GM12875 (cell line): Measurements from ENCODE around the gene IL12RB2.

Experiments used
- H3K4me3 ChIP-seq: one replicate; pipeline ENCODE4 v1.5.1; 2011; ENCODE audit warnings: low read depth, low read length, control low read depth
- CTCF ChIP-seq: IDR thresholded peaks from 2 replicates; pipeline ENCODE4 v1.5.1; 2011; ENCODE audit warnings: low read depth, mild to moderate bottlenecking, control low read depth, inconsistent platforms, low read length, moderate library complexity, borderline replicate concordance; ENCODE audit not compliant: insufficient read depth

Gene IL12RB2

GRCh38 chr1:67431156-67431765, 123.6 kb downstream of the IL12RB2 start:
- TF ChIP-seq CTCF: no peak
- H3K4me3 ChIP-seq: peak overlapping the region; percentile 72

- no peak overlapping the region for H3K4me3 ChIP-seq
- no peak for TF ChIP-seq CTCF
These were observed 124.4 kb downstream of the IL12RB2 start for GRCh38 chr1:67431869-67432578.

- no peak for TF ChIP-seq CTCF
- H3K4me3 ChIP-seq: no peak overlapping the region
These were observed 125.1 kb downstream of the IL12RB2 start for GRCh38 chr1:67432745-67433144.

GRCh38 chr1:67433837-67434236, 126.2 kb downstream of the IL12RB2 start:
- H3K4me3 ChIP-seq: no peak overlapping the region
- no peak for TF ChIP-seq CTCF

- no peak for TF ChIP-seq CTCF
- H3K4me3 ChIP-seq: no peak overlapping the region
These were observed 126.8 kb downstream of the IL12RB2 start for GRCh38 chr1:67434491-67434890.

GRCh38 chr1:67436511-67437055, 128.9 kb downstream of the IL12RB2 start:
- no peak overlapping the region for H3K4me3 ChIP-seq
- no peak for TF ChIP-seq CTCF

- no peak for TF ChIP-seq CTCF
These were observed 130.3 kb downstream of the IL12RB2 start for GRCh38 chr1:67437961-67438360.

More at GRCh38 chr1:67437961-67438360, 130.3 kb downstream of the IL12RB2 start:
- no peak overlapping the region for H3K4me3 ChIP-seq
